LoVo (cell line): ENCODE results near the gene STK10.
"Not testable (repeated sequence)": the region's sequence is repeated elsewhere in the genome, so short reads cannot be mapped to it uniquely, and the experiment has no call there.

Source experiments
- DNase-seq: peaks from one replicate; pipeline ENCODE4 v3.0.0-alpha.2; 2016; ENCODE audit warnings: low spot score

Gene STK10

GRCh38 chr5:172051643-172052339, 136.2 kb downstream of the STK10 start:
- no peak for DNase-seq

GRCh38 chr5:172050080-172050479, 137.9 kb downstream of the STK10 start:
- DNase-seq: no peak

- DNase-seq: no peak
Observed at GRCh38 chr5:172049226-172049796, 138.7 kb downstream of the STK10 start.

- no peak for DNase-seq
Observed at GRCh38 chr5:172048539-172049101, 139.4 kb downstream of the STK10 start.

- DNase-seq: no peak
Observed at GRCh38 chr5:172048170-172048422, 139.9 kb downstream of the STK10 start.

GRCh38 chr5:172046593-172046992, 141.4 kb downstream of the STK10 start:
- no peak for DNase-seq

- no peak for DNase-seq
Observed at GRCh38 chr5:172045315-172045632, 142.8 kb downstream of the STK10 start.

GRCh38 chr5:172044631-172045314, 143.3 kb downstream of the STK10 start:
- no peak for DNase-seq

- DNase-seq: no peak
Observed at GRCh38 chr5:172043865-172044264, 144.2 kb downstream of the STK10 start.

GRCh38 chr5:172042183-172042582, 145.8 kb downstream of the STK10 start:
- DNase-seq: no peak

GRCh38 chr5:172038167-172038566, 149.9 kb downstream of the STK10 start:
- DNase-seq: no peak

- no peak for DNase-seq
Observed at GRCh38 chr5:172035049-172035448, 153.0 kb downstream of the STK10 start.

GRCh38 chr5:172031894-172032461, 156.0 kb downstream of the STK10 start:
- DNase-seq: no peak

GRCh38 chr5:172029876-172030275, 158.1 kb downstream of the STK10 start:
- DNase-seq: no peak

- DNase-seq: no peak
Observed at GRCh38 chr5:172028167-172028566, 159.9 kb downstream of the STK10 start.

GRCh38 chr5:172020110-172020786, 167.8 kb downstream of the STK10 start:
- not testable (repeated sequence) for DNase-seq

- DNase-seq: no peak
Observed at GRCh38 chr5:172015346-172015745, 172.7 kb downstream of the STK10 start.

GRCh38 chr5:172010278-172010677, 177.7 kb downstream of the STK10 start:
- no peak for DNase-seq

GRCh38 chr5:172009536-172010270, 178.3 kb downstream of the STK10 start:
- DNase-seq: no peak

GRCh38 chr5:172008689-172009141, 179.3 kb downstream of the STK10 start:
- no peak for DNase-seq

- no peak for DNase-seq
Observed at GRCh38 chr5:172008111-172008455, 179.9 kb downstream of the STK10 start.
